ENCODE data around the gene CARD9.

The CARD9 gene

DNA sequence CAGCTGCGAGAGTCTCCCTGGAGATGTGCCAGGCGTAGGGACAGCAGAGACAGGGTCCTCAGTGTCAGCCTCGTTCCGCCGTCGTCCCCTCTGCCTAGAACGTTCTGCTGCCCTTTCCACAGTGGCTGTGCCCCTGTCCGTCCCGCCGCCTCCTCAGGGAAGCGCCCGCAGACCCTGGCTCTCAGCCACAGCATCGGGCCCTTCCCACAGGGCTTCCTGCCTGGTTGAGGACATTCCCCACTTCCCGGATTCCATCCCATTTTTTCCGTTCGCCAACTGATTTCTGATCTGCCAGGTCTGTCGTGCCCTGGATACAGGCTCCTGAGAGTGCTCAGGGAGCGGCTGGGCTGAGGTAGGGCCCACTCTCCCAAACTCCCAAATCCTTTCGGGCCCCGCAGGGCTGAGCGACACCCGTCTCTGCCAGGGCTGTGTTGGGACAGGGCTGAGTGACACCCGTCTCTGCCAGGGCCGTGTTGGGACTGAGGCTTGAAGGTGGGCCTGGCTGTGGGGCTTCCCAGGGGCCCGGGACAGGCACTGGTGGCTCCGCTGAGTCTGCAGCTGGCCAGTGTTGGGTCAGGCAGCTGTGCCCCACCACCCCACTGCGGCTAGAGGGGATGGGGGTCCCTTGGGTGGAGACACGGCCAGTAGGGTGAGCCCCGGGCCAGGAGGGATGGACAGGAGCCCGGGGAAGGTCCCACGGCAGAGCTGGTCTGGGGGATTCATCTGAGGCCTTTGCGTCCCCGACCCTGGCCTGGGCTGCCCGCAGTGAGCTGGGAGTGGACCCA lies 25.8 kb downstream of the CARD9 start:
- DNase-seq (ENCODE audit: low read depth) = no peak

GRCh38 chr9:136346927-136347465 lies 26.5 kb downstream of the CARD9 start:
- DNase-seq (ENCODE audit: low read depth) = no peak

DNA sequence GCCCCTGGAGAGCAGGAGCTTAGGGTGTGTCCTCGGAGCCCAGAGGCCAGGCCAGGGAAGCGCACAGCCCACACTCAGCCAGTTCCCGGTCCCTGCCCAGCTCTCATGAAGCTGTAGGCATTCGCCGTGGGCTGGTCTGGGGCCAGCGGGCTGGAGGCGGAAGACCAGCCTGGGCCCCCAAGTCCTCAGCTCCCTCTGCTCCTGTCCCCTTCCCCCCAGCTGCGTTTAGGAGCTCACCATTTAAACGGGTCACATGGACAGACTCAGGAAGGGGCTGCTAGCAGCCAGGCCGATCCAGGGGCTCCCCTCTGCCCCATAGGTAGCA lies 27.4 kb downstream of the CARD9 start:
- DNase-seq (ENCODE audit: low read depth) = no peak

- DNase-seq (ENCODE audit: low read depth) = peak; percentile 38
Observed at GRCh38 chr9:136345281-136346156, 27.9 kb downstream of the CARD9 start.

DNA sequence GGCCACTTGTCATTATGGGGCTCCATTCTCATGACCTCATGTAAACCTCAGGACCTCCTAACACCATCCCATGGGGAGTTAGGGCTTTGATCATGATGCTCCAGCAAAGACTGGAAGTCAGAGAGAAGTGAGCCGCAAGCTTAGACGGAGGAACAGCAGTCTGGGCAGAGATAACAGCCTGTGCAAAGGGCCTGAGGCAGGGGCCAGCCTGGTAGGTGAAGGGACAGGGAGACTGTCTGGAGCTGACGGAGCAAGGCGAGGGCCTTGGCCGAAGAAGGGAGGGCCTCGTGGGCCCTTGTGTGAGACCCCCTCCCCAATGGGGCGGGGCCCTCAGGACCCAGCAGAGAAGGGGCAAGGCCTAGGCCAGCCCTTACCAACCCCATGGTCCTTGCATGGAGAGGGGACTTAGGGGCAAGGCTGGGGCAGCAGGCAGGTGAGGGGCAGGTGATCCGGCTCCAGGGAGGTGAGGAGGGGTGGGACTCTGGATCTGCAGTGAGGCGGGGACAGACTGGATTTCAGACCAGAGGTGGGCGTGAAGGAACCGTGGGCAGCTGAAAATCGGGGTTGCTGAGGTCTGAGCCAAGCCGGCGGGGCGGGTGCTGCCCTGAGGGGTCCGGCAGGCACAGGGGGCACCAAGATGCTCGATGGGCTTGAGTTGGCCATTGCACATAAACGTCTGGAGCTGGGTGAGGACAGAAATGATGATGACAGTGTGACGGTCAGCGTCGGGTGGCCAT lies 28.8 kb downstream of the CARD9 start:
- no peak for DNase-seq (ENCODE audit: low read depth)

DNA sequence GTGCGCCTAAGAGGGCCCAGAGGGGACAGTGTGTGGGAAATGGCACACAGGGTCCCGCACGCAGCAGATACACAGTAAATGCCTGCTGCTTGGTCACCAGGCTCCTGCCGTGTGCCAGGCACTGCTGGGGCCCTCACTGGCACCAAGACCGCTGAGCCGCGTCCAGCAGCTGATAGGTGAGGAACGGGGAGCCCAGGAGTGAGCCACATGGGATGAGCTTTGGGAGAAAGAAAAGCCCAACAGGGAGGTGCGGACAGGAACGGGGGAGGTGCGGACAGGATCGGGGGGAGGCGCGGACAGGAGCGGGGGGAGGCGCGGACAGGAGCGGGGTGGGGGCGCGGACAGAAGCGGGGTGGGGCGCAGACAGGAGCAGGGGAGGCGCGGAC lies 29.6 kb downstream of the CARD9 start:
- no peak for DNase-seq (ENCODE audit: low read depth)

DNA sequence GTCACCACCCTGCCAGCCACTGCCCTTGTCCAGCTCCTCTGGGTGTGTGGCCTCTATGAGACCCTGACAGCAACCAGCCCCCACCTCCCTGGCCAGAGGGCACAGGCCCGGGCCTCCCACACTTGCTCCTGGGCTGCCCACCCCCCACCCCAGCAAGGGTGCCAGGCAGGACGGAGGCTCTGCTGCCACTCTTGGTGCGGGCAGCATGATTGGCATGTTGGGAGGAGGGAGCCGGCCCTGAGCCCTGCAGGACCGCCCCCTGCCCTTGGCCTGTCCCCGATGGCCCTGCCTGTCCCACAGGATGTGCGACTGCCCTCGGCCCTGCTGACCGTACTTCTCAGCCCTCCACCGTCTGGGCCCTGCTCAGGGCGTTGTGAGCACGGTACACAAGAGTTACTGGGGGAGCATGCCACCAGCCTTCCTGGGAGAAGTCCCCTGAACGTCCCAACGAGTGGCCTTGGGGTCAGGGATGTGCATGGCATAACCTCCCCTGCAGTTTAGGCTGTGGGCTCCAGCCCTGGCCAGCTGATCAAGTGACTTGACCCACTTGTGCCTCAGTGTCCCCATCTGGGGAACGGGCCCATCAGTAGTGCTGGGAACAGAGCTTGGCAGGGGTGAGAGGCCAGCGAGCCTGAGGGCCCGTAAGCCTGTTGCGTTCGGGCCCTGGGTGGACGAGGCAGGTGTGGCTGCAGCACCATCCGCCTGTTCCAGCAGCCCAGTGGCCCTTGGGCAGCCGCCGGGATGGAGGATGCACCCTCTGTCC lies 30.2 kb downstream of the CARD9 start:
- DNase-seq (ENCODE audit: low read depth) = no peak

DNA sequence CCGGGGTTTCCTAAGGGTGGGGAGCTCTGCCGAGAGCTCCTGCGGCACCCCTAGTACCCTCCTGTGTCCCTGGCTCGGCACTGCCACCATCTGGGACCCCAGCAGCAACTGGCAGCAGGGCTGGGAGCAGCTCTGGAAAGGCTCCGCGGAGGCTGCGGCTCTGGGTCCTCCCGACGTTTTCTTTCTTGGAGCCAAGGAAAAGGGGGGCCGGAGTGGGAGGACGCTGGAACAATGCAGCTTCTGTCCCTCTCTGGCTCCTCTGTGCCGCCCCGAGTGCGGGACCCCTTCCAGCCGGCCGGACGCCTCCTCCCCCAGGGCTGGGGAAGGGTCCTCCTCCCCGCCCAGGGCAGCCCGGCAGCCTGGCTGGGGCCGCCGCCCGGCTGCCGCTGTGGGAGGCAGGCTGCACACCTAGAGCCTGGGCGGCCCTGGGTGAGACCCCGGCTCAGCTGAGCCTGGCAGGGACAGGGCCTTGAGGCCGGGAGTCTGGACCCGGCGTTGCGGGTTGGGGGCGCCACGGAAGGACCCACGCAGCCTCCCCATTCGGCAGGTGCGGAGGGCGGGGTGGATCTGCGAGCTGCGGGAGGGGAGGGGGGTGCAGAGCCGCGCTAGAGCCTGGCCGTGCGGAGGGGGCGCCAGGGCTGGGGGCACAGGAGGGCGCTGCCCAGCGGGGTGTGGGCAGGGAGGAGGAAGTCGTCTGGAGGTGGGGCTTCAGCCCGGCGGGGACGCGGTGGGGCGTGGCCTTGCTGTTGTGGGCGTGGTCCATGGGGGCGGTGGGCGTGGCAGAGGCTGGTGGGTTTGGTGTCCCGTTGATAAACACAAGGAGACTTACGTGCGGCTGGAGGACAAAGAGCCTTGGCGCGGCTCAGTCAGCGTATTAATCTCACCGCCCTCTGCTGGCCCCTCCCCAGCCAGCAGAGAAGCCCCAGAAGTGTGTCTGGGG lies 31.0 kb downstream of the CARD9 start:
- DNase-seq (ENCODE audit: low read depth) = no peak

- DNase-seq (ENCODE audit: low read depth) = no peak
Observed at GRCh38 chr9:136341769-136342168, 31.7 kb downstream of the CARD9 start.

- no peak for DNase-seq (ENCODE audit: low read depth)
Observed at GRCh38 chr9:136341042-136341655, 32.3 kb downstream of the CARD9 start.

GRCh38 chr9:136340356-136341041 lies 33.0 kb downstream of the CARD9 start:
- DNase-seq (ENCODE audit: low read depth) = no peak

DNA sequence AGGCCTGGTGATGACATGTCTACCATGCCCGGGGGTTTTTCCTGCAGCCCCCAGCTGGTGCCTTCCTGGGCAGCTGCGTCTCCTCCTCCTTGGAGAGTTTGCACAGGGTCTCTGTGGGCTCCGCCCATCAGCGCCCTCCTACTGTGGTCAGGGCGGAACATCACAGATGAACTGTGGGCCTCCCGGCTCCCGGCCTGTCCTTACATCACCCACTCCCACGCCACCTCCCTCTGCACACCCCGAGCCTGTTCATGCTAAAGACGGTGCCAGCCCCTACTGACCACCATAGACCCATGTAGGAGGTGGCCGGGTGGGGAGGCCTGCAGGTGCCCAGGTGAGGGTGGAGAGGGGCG lies 33.5 kb downstream of the CARD9 start:
- DNase-seq (ENCODE audit: low read depth) = no peak

GRCh38 chr9:136339173-136339957 lies 34.1 kb downstream of the CARD9 start:
- no peak for DNase-seq (ENCODE audit: low read depth)

- no peak for DNase-seq (ENCODE audit: low read depth)
Observed at GRCh38 chr9:136338511-136338910, 35.0 kb downstream of the CARD9 start.

GRCh38 chr9:136337416-136338395 lies 35.8 kb downstream of the CARD9 start:
- DNase-seq (ENCODE audit: low read depth) = no peak

DNA sequence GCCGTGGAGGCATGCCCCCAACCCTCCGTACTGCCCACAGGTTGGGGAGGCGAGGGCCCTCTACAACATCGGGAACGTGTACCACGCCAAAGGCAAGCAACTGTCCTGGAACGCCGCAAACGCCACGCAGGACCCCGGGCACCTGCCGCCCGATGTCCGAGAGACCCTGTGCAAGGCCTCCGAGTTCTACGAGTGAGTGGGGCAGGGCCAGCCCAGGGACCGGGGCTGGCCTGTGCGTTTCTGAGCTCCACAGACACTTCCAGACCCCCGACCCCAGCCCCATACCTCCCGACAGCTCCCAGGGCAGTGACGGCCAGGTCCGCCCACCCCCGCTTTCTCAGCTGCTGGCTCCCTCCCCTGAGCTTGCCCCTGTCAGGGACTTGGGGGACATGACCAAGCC lies 36.6 kb downstream of the CARD9 start:
- no peak for DNase-seq (ENCODE audit: low read depth)

DNA sequence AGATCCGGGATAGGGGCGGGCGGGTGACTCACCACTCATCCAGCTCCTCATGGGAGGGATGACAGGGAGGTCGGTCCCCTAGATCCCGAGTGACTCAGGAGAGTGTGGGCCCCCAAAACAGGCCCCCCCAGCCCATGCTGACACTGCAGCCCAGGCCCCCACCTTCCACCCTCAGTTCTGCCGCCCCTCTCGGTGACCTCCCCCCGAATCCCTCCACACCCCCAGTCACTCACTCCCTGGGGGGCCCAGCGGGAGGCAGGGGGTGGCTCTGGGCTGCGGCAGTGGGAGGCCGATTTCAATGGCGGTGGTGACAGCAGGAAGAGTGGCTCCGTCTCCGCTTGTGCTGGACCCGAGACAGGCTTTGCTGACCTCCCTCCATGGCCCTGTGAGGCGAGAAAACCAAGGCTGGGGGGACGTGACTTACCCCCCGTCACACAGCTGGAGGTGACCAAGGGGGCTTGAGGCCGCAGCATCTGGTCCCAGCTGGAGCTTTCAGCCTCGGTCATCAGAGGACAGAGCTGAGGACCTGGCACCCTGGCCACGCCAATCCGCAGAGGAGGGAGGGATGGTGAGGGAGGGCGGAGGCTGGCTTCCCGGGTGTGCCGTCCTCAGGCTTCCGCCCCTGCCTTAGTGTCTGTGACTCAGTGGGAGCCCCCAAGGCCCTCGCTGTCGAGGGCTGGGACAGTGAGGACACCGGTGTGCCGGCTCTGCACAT lies 37.2 kb downstream of the CARD9 start:
- no peak for DNase-seq (ENCODE audit: low read depth)

Data from stromal cell of bone marrow (primary cell).